Measurements from ENCODE around the gene MINDY3. TPM values are rescaled to one million over a fixed set of nuclear protein-coding genes. Genes with fewer than 3 reads are reported as not detected.

Gene MINDY3
- total RNA-seq, 1 experiment from 2014 or later: 11.3 TPM

DNA sequence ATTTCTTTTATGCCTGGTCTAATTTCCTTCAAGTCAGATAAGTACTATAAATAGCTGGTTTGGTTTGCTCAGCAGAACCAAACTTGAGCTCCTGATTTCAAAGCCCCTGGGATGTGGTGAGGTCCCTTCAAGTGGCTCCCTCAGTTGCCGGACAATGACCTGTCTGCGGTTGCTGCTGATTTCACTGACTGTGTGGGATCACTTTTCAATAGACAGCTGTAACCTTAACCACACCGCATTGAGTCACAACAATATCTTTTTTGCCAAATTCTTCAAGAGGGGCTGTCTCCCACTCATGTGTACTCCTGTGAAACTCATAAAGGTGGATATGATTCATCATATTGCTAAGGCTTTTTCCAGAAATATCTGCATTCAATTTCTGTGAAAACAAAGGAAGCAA, 117.5 kb downstream of the MINDY3 start:
- TF ChIP-seq RORB (CRISPR knock-in tag; IDR thresholded peaks at IDR 0.05) (no peak), ZNF423 (CRISPR knock-in tag; IDR thresholded peaks at IDR 0.05) (no peak), NFATC4 (CRISPR knock-in tag; IDR thresholded peaks at IDR 0.05) (no peak), JUN (CRISPR knock-in tag; IDR thresholded peaks at IDR 0.05) (no peak), TCF7 (CRISPR knock-in tag; IDR thresholded peaks at IDR 0.05; ENCODE audit: low read depth) (no peak), E2F4 (CRISPR knock-in tag; IDR thresholded peaks at IDR 0.05; ENCODE audit: borderline replicate concordance, low read depth) (no peak)
- DNase-seq (ENCODE audit: low spot score) (no peak), ATAC-seq (no peak)
- no peaks in the 10 kb centered on the region for H3K36me3 Mint-ChIP-seq
- H3K4me3 Mint-ChIP-seq: no peak overlapping the region
- H3K27ac Mint-ChIP-seq: no peak overlapping the region
- POLR2A ChIA-PET: no interaction called here
- no peaks in the 10 kb centered on the region for H3K4me1 Mint-ChIP-seq
- no peaks in the 10 kb centered on the region for H3K9me3 Mint-ChIP-seq
- CTCF ChIA-PET: no interaction called here
- H3K27me3 Mint-ChIP-seq (ENCODE audit: low read depth): no peaks in the 10 kb centered on the region; the same call in 1 of the 2 replicates

DNA sequence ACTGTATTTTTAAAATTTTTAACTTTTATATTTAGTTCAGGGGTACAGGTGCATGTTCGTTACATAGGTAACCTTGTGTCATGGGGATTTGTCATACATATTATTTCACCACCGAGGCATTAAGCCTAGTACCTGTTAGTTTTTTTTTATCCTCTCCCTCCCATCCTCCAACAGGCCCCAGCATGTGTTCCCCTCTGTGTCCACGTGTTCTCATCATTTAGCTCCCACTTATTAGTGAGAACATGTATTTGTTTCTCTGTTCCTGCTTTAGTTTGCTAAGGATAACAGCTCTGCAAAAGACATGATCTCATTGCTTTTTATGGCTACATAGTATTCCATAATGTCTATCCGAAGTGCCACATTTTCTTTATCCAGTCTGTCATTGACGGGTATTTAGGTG, 118.2 kb downstream of the MINDY3 start:
- ATAC-seq: no peak
- no peak for TF ChIP-seq ZNF138 (CRISPR knock-in tag; conservative IDR thresholded peaks at IDR 0.05)
- TF ChIP-seq ESRRA (CRISPR knock-in tag; IDR thresholded peaks at IDR 0.05; ENCODE audit: borderline replicate concordance): no peak
- Mint-ChIP-seq H3K27ac (no peak overlapping the region), H3K27me3 (ENCODE audit: low read depth) (no peaks in the 10 kb centered on the region; the same call in 1 of the 2 replicates), H3K9me3 (peaks cover 3% of the 10 kb centered on the region; the same call in 1 of the 2 replicates), H3K4me3 (no peak overlapping the region), H3K36me3 (no peaks in the 10 kb centered on the region), H3K4me1 (no peaks in the 10 kb centered on the region)
- no peak for DNase-seq (ENCODE audit: low spot score)
- POLR2A ChIA-PET: no interaction called here
- CTCF ChIA-PET: no interaction called here

- no peak overlapping the region for H3K27ac Mint-ChIP-seq
- DNase-seq (ENCODE audit: low spot score) (no peak), ATAC-seq (no peak)
- TF ChIP-seq ELF4 (CRISPR knock-in tag; IDR thresholded peaks at IDR 0.05; ENCODE audit: low read depth) (no peak), TEAD1 (CRISPR knock-in tag; IDR thresholded peaks at IDR 0.05) (no peak), GTF2I (CRISPR knock-in tag; conservative IDR thresholded peaks at IDR 0.05) (no peak), ZNF263 (CRISPR knock-in tag; IDR thresholded peaks at IDR 0.05; ENCODE audit: low read depth) (no peak), PRRX2 (CRISPR knock-in tag; IDR thresholded peaks at IDR 0.05) (no peak), MLX (CRISPR knock-in tag; IDR thresholded peaks at IDR 0.05) (no peak)
- TF ChIP-seq, protein P1, sequence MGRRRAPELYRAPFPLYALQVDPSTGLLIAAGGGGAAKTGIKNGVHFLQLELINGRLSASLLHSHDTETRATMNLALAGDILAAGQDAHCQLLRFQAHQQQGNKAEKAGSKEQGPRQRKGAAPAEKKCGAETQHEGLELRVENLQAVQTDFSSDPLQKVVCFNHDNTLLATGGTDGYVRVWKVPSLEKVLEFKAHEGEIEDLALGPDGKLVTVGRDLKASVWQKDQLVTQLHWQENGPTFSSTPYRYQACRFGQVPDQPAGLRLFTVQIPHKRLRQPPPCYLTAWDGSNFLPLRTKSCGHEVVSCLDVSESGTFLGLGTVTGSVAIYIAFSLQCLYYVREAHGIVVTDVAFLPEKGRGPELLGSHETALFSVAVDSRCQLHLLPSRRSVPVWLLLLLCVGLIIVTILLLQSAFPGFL (CRISPR knock-in tag; IDR thresholded peaks at IDR 0.05; ENCODE audit: borderline replicate concordance): no peak
- TF ChIP-seq, protein P2, sequence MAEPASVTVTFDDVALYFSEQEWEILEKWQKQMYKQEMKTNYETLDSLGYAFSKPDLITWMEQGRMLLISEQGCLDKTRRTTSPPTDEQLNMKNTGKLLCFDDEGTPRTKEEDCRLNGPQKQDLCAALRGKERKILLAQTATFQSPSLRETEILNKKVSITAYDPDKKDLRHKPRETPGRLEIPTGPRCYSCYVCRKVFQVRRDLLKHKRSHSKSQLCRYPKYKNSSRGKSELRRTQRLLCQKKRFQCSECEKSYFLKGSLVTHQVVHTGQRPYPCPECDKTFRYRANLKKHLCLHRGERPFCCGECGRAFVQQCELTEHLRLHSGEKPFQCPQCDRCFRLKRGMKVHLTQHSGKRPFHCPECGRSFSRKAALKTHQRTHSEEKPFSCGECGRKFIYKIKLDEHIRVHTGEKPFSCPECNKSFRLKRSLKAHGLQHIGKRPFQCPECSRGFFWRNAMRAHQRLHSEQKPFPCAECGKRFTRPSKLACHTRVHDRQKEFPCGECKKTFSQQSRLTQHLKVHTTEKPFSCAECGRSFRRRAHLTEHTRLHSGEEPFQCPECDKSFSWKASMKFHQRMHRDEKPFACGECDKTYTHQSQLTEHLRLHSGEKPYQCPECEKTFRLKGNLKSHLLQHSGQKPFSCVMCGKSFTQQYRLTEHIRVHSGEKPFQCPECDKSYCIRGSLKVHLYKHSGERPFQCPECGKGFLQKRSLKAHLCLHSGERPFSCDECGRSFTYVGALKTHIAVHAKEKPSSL (CRISPR knock-in tag; conservative IDR thresholded peaks at IDR 0.05): no peak
- TF ChIP-seq, protein P3, sequence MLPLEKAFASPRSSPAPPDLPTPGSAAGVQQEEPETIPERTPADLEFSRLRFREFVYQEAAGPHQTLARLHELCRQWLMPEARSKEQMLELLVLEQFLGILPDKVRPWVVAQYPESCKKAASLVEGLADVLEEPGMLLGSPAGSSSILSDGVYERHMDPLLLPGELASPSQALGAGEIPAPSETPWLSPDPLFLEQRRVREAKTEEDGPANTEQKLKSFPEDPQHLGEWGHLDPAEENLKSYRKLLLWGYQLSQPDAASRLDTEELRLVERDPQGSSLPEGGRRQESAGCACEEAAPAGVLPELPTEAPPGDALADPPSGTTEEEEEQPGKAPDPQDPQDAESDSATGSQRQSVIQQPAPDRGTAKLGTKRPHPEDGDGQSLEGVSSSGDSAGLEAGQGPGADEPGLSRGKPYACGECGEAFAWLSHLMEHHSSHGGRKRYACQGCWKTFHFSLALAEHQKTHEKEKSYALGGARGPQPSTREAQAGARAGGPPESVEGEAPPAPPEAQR (CRISPR knock-in tag; IDR thresholded peaks at IDR 0.05): no peak
- H3K4me1 Mint-ChIP-seq: no peaks in the 10 kb centered on the region
- peaks cover 3% of the 10 kb centered on the region; the same call in 1 of the 2 replicates for H3K9me3 Mint-ChIP-seq
- CTCF ChIA-PET: no interaction called here
- POLR2A ChIA-PET: no interaction called here
- no peak overlapping the region for H3K4me3 Mint-ChIP-seq
- no peaks in the 10 kb centered on the region; the same call in 1 of the 2 replicates for H3K27me3 Mint-ChIP-seq (ENCODE audit: low read depth)
- no peaks in the 10 kb centered on the region for H3K36me3 Mint-ChIP-seq
Measured at GRCh38 chr10:15741581-15741980, 118.7 kb downstream of the MINDY3 start.

All from WTC11 (cell line).